Measurements from ENCODE around the gene RHOH. TPM values are rescaled to one million over a fixed set of nuclear protein-coding genes. Genes with fewer than 3 reads are reported as not detected.

RHOH gene
- total and polyA plus RNA-seq, 2 of the 13 experiments (the other 11 are each of a cell fraction or from before 2014, with no cell fraction given), result 0.57 TPM; not detected in 1

GRCh38 chr4:40190880-40191815 is 5.7 kb upstream of the RHOH start (continued):
- peak; percentile 79; the same call in 1 of the 2 replicates for TF ChIP-seq HOMEZ (CRISPR knock-in tag; IDR thresholded peaks at IDR 0.05; ENCODE audit: low read depth)
- TF ChIP-seq ZIK1 (CRISPR knock-in tag; IDR thresholded peaks at IDR 0.05; ENCODE audit: borderline replicate concordance, low read depth), result no peak
- peak; percentile 83; the same call in 1 of the 2 replicates for TF ChIP-seq NCOR1 (IDR thresholded peaks at IDR 0.05; ENCODE audit: borderline replicate concordance, low read length)
- TF ChIP-seq AHDC1 (CRISPR knock-in tag; IDR thresholded peaks at IDR 0.05; ENCODE audit: borderline replicate concordance), result peak; percentile 97
- TF ChIP-seq HMGXB3 (CRISPR knock-in tag; IDR thresholded peaks at IDR 0.05; ENCODE audit: borderline replicate concordance), result no peak
- TF ChIP-seq SMARCE1 (IDR thresholded peaks at IDR 0.05; ENCODE audit: borderline replicate concordance), result no peak
- no peak for TF ChIP-seq PHB2 (IDR thresholded peaks at IDR 0.05; ENCODE audit: partially characterized antibody)
- TF ChIP-seq TCF7 (IDR thresholded peaks at IDR 0.05; ENCODE audit: low read depth), result peak; percentile 61
- TF ChIP-seq SOX5 (CRISPR knock-in tag; IDR thresholded peaks at IDR 0.05; ENCODE audit: borderline replicate concordance), result peak; percentile 68; the same call in 1 of the 2 replicates
- no peak for TF ChIP-seq SMAD9 (CRISPR knock-in tag; IDR thresholded peaks at IDR 0.05)
- TF ChIP-seq RXRB (CRISPR knock-in tag; IDR thresholded peaks at IDR 0.05; ENCODE audit: borderline replicate concordance), result peak; percentile 73
- TF ChIP-seq PBX3 (CRISPR knock-in tag; IDR thresholded peaks at IDR 0.05; ENCODE audit: borderline replicate concordance), result no peak
- peak; percentile 68; the same call in 1 of the 2 replicates for TF ChIP-seq CREM (IDR thresholded peaks at IDR 0.05)
- no peak for TF ChIP-seq CREM (CRISPR knock-in tag; IDR thresholded peaks at IDR 0.05)

All from HepG2 (cell line).